B cell (primary cell): ENCODE results near the gene ZRANB3. TPM values are rescaled to one million over a fixed set of nuclear protein-coding genes. Genes with fewer than 3 reads are reported as not detected.

Experiments used
- ATAC-seq: fragments of 200-7000 bp; cut with Tn5 transposase; one replicate; pipeline ENCODE4 v1.10.0; 2021; ENCODE audit warnings: low read depth, mild to moderate bottlenecking, moderate number of reproducible peaks, moderate library complexity
- CTCF ChIA-PET: fragments of 350-600 bp; sonication (Branson Sonifier 250); formaldehyde crosslinking; loops from one replicate; lab custom pipeline; 2021; ENCODE audit warnings: antibody characterized with exemption, inconsistent platforms; lab: Charles Lee
- POLR2A ChIA-PET: fragments of 350-600 bp; sonication (Branson Sonifier 250); formaldehyde crosslinking; loops from one replicate; lab custom pipeline; 2021; ENCODE audit warnings: antibody characterized with exemption; lab: Charles Lee
- DNase-seq: peaks from one replicate; pipeline ENCODE4 v3.0.0; 2013
- H2AFZ ChIP-seq: 2 replicates; pipeline ENCODE4 v1.6.1; 2012; ENCODE audit warnings: mild to moderate bottlenecking, low read depth, low read length; ENCODE audit not compliant: insufficient read depth, poor library complexity, severe bottlenecking
- H3K27ac ChIP-seq, 2 donors: 1 replicate in 1 of 2; 2 replicates in 1 of 2; pipeline ENCODE4 v1.5.1; 2012 to 2013; ENCODE audit warnings: low read length in 2 of 2, mild to moderate bottlenecking in 2 of 2, moderate library complexity in 1 of 2
- H3K27me3 ChIP-seq, 4 experiments: fragments of 200-600 bp in 1 of 4; sonication (generic) in 1 of 4; replicated peaks in 1 of 4; 1 replicate in 2 of 4; 2 replicates in 2 of 4; pipeline versions ENCODE4 v1.6.1 to v1.7.0; 2013 to 2016; ENCODE audit warnings: low read length in 3 of 4, mild to moderate bottlenecking in 2 of 4, mixed read lengths in 1 of 4, moderate library complexity in 1 of 4; ENCODE audit not compliant: insufficient read depth in 4 of 4, control insufficient read depth in 3 of 4; ENCODE audit errors: control extremely low read depth in 1 of 4
- H3K36me3 ChIP-seq, 2 experiments: replicated peaks in 1 of 2; 1 replicate in 1 of 2; 2 replicates in 1 of 2; pipeline versions ENCODE4 v1.6.1 to v1.7.1; 2013; ENCODE audit warnings: low read length in 1 of 2; ENCODE audit not compliant: insufficient read depth in 2 of 2, control insufficient read depth in 1 of 2; ENCODE audit errors: control extremely low read depth in 1 of 2, extremely low read depth in 1 of 2
- H3K4me1 ChIP-seq, 2 donors: fragments of 200-600 bp in 1 of 2; sonication (generic) in 1 of 2; 1 replicate in 1 of 2; 2 replicates in 1 of 2; pipeline versions ENCODE4 v1.5.1 to v1.6.1; 2013 to 2017; ENCODE audit warnings: low read length in 2 of 2; ENCODE audit not compliant: control insufficient read depth in 2 of 2, insufficient read depth in 2 of 2
- H3K4me2 ChIP-seq: replicated peaks from 2 replicates; pipeline ENCODE3; 2012; ENCODE audit warnings: mild to moderate bottlenecking, low read depth, low read length; ENCODE audit not compliant: poor library complexity, severe bottlenecking
- H3K4me3 ChIP-seq, 5 experiments: fragments of 200-600 bp in 1 of 5; sonication (generic) in 1 of 5; 1 replicate in 3 of 5; 2 replicates in 2 of 5; pipeline versions ENCODE4 v1.5.1 to v1.7.0; 2011 to 2016; ENCODE audit warnings: low read length in 4 of 5, mild to moderate bottlenecking in 4 of 5, low read depth in 2 of 5, control low read depth in 1 of 5, moderate library complexity in 1 of 5; ENCODE audit not compliant: insufficient read depth in 1 of 5; ENCODE audit errors: control extremely low read depth in 1 of 5, extremely low read depth in 1 of 5
- H3K79me2 ChIP-seq: fragments of 200-600 bp; sonication (generic); one replicate; pipeline ENCODE4 v1.6.0; 2016; ENCODE audit warnings: low read length; ENCODE audit not compliant: control insufficient read depth, insufficient read depth
- H3K9ac ChIP-seq: fragments of 200-600 bp; sonication (generic); 2 replicates; pipeline ENCODE4 v1.6.1; 2017; ENCODE audit warnings: mild to moderate bottlenecking, low read length, moderate library complexity
- H3K9me3 ChIP-seq, 3 donors: one replicate each; pipeline versions ENCODE4 v1.6.1 to v1.7.1; 2013; ENCODE audit warnings: low read length in 2 of 3; ENCODE audit not compliant: control insufficient read depth in 2 of 3, insufficient read depth in 1 of 3; ENCODE audit errors: control extremely low read depth in 1 of 3
- H4K20me1 ChIP-seq: 2 replicates; pipeline ENCODE4 v1.6.0; 2012; ENCODE audit warnings: mild to moderate bottlenecking, low read length; ENCODE audit not compliant: insufficient read depth, control insufficient read depth, poor library complexity, severe bottlenecking
- H3K27ac Mint-ChIP-seq: one replicate; pipeline ENCODE4 v1.8.0; 2021; ENCODE audit warnings: mixed read lengths
- H3K27me3 Mint-ChIP-seq: one replicate; pipeline ENCODE4 v1.8.0; 2021; ENCODE audit warnings: mixed read lengths
- H3K4me1 Mint-ChIP-seq: one replicate; pipeline ENCODE4 v1.8.0; 2021; ENCODE audit warnings: mixed read lengths
- H3K4me3 Mint-ChIP-seq: one replicate; pipeline ENCODE4 v1.8.0; 2021; ENCODE audit warnings: mixed read lengths
- H3K9me3 Mint-ChIP-seq: one replicate; pipeline ENCODE4 v1.8.0; 2022; ENCODE audit warnings: mixed read lengths; ENCODE audit not compliant: insufficient read depth
- CTCF ChIP-seq: fragments of 200-600 bp; IDR thresholded peaks from one replicate; pipeline ENCODE4 v1.8.0; 2022; ENCODE audit warnings: antibody characterized with exemption, mild to moderate bottlenecking
- EZH2 ChIP-seq: IDR thresholded peaks from 2 replicates; pipeline ENCODE4 v1.6.1; 2012; ENCODE audit warnings: borderline replicate concordance, low read depth, mild to moderate bottlenecking, moderate library complexity, low read length; ENCODE audit not compliant: insufficient read depth, poor library complexity, severe bottlenecking
- WGBS: methylation state at CpG from one replicate; pipeline ENCODE4 v1.1.5; 2013; ENCODE audit warnings: missing lambda C conversion rate; ENCODE audit not compliant: insufficient coverage; 5-methylcytosine and 5-hydroxymethylcytosine counted together
- intact Hi-C: fragments of 100-400 bp; cut with micrococcal nuclease; formaldehyde crosslinking; loops from one replicate; pipeline ENCODE4 v1.10.0; 2022
- polyA plus RNA-seq: library from polyadenylated mRNA; depleted of rRNA; stranded (reverse); fragments of >200 nt; gene quantifications from 2 replicates; pipeline ENCODE4 v1.2.3, GENCODE V29; 2012
- total RNA-seq, 2 donors: library from RNA; stranded (reverse); fragments of 120-200 nt in 1 of 2; gene quantifications; 1 replicate in 1 of 2; 2 replicates in 1 of 2; pipeline versions ENCODE4 v1.2.3 to v1.2.4, GENCODE V29; 2013 to 2022

Gene ZRANB3
- total and polyA plus RNA-seq, 2 donors (not counting 1 experiment from before 2014, with no cell fraction given): 2.4 to 9.8 TPM

DNA sequence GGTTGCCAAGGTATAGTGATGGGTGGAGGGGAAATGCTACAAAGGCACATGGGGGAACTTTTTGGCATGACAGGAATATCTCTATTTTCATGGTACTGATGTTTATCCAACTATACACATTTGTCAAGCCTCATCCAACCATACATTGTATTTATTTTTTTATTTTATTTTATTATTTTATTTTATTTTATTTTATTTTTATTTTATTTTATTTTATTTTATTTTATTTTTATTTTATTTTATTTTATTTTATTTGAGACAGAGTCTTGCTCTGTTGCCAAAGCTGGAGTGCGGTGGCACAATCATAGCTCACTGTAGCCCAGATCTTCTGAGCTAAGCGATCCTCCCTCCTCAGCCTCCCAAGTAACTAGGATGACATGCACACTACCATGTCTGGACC is 219.1 kb downstream of the ZRANB3 start:
- Histone ChIP-seq H2AFZ (no peak overlapping the region), H3K9me3 (peaks cover 0 to 3% (median 0%) of the 10 kb centered on the region in 3 donors), H3K9ac (no peak overlapping the region), H3K27me3 (no peaks in the 10 kb centered on the region), H3K4me3 (no peak overlapping the region), H4K20me1 (no peaks in the 10 kb centered on the region), H3K36me3 (peaks cover 0 to 2% of the 10 kb centered on the region in 2 experiments), H3K4me2 (no peak overlapping the region), H3K79me2 (no peaks in the 10 kb centered on the region), H3K4me1 (no peaks in the 10 kb centered on the region), H3K27ac (no peak overlapping the region)
- H3K27me3 Mint-ChIP-seq: no peaks in the 10 kb centered on the region
- ATAC-seq: no peak
- no peak for DNase-seq
- no CpG with 5 or more reads among the region's 2 CpGs for WGBS
- intact Hi-C loops: no loop called here
- H3K9me3 Mint-ChIP-seq: no peaks in the 10 kb centered on the region
- ChIA-PET CTCF (no interaction called here), POLR2A (no interaction called here)
- H3K27ac Mint-ChIP-seq: no peak overlapping the region
- no peaks in the 10 kb centered on the region for H3K4me1 Mint-ChIP-seq
- no peak overlapping the region for H3K4me3 Mint-ChIP-seq
- no peak for TF ChIP-seq EZH2
- TF ChIP-seq CTCF: no peak

DNA sequence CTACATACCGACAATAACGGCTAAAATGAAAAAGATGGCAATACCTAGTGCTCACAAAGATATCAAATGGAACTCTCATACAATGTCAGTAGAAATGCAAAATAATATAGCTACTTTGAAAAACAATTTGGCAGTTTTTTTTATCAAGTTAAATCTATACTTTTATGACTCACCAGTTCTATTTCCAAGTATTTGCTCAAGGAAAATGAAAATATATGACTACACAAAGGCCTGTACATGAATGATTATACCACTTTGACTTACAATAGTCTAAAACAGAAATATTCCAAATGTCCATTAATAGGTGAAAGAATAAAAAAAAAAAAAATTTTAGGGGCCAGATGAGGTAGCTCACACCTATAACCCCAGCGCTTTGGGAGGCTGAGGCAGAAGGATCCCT is 219.8 kb downstream of the ZRANB3 start:
- Histone ChIP-seq H3K9ac (no peak overlapping the region), H2AFZ (no peak overlapping the region), H4K20me1 (no peaks in the 10 kb centered on the region), H3K36me3 (peaks cover 0 to 2% of the 10 kb centered on the region in 2 experiments), H3K4me1 (no peaks in the 10 kb centered on the region), H3K9me3 (peaks cover 0 to 9% (median 0%) of the 10 kb centered on the region in 3 donors), H3K79me2 (no peaks in the 10 kb centered on the region), H3K27ac (no peak overlapping the region), H3K4me2 (no peak overlapping the region), H3K4me3 (no peak overlapping the region), H3K27me3 (no peaks in the 10 kb centered on the region)
- TF ChIP-seq EZH2 (no peak), CTCF (no peak)
- no peaks in the 10 kb centered on the region for H3K4me1 Mint-ChIP-seq
- H3K27ac Mint-ChIP-seq: no peak overlapping the region
- no peak overlapping the region for H3K4me3 Mint-ChIP-seq
- no CpG with 5 or more reads among the region's 3 CpGs for WGBS
- H3K27me3 Mint-ChIP-seq: no peaks in the 10 kb centered on the region
- H3K9me3 Mint-ChIP-seq: no peaks in the 10 kb centered on the region
- ChIA-PET CTCF (no interaction called here), POLR2A (no interaction called here)
- DNase-seq (no peak), ATAC-seq (no peak)
- intact Hi-C loops: no loop called here
